ENCODE data around the gene PLEKHA8.

GRCh38 chr7:30149640-30150272, 121.5 kb downstream of the PLEKHA8 start:
- TF ChIP-seq CTCF (IDR thresholded peaks at IDR 0.05; ENCODE audit: low read length) (no peak), EZH2 (optimal IDR thresholded peaks at IDR 0.05; ENCODE audit: low read depth, low read length) (no peak)
